HG02588 (cell line): ENCODE data around the gene PFKFB1.

ENCODE experiments used
- ATAC-seq: cut with Tn5 transposase; IDR thresholded peaks from one replicate; pipeline ENCODE4 v1.9.1; 2021; ENCODE audit warnings: mild to moderate bottlenecking, moderate library complexity; ENCODE audit not compliant: unreplicated experiment

PFKFB1 gene

DNA sequence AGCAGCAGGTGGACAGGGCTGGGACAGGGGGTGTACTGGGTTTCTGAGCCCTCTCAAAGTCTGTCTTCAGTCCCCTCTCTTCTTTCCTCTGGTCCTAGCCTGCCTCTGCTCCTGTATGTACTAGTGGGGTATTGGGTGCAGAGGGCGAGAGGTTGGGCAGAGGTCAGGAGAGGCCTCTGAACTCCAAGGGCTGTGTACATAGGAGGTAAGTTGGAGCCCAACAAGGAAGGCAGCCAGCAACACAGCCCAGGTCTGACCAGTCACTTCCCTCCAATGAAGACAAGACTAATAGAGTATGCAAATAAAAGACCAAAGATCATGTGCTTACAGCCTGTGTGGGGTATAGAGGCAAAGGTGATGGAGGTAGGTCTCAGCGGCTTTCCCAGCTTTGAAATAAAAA lies at the start of gene PFKFB1:
PFKFB1 (minus strand) TSS at position 90 of the 400 bp plus-strand sequence. CDS start 181 bp downstream, outside the sequence.
- no peak for ATAC-seq

DNA sequence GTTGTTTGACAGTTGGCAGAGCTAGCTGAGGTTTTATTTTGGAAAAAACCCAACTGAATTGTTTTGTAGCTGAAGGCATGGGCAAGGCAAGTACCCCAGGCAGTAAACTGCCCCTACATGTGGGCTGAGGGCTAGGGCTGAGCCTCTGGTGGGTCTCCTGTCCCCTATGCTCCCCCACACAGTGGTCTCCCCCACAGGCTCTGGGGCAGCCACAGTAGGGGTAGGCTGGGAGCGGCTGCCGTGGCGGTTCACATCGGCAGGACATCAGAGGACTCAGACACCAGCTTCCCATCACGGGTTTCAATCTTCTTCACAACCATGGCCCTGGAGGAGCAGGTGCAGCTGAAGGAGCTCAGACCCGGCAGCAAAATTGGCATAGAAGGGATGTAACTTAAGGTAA lies 47.5 kb upstream of the PFKFB1 start:
- no peak for ATAC-seq

DNA sequence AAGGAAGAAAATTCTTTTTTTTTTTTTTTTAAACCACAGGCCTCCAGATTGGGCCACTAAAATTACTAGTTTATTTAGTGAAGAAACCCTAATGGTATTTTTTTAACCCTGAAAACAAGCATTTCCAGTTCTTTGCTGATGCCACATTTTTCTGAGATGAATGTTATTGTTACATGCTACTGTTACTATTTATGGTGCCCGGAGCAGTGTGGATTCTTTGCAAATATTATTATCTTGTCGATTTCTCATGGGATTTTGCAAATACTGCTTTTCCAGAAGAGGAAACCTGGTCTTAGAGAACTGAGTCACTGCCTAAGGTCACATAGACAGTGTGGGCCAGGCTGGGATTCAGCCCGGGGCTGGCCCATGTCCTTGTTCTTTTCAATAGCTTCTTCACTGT lies 45.5 kb upstream of the PFKFB1 start:
- no peak for ATAC-seq

DNA sequence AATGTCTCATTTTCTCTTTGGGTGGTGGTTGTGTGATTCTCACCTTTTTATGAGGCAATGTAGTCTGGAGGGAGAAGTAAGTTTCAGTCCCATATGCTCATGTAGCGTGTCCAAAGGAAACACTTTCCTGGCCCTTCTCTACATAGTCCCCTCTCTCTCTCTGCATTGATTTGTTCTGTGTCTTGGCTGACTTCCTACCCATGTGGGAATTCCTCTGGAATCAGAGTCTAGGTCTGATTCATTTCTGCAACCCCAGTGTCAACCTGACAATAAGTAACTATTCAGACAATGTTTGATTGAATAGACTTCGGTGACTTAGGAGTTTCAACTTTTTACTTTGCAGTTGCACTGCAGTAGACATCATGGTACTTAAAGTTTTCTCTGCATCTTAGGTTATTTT lies 39.4 kb upstream of the PFKFB1 start:
- no peak for ATAC-seq

DNA sequence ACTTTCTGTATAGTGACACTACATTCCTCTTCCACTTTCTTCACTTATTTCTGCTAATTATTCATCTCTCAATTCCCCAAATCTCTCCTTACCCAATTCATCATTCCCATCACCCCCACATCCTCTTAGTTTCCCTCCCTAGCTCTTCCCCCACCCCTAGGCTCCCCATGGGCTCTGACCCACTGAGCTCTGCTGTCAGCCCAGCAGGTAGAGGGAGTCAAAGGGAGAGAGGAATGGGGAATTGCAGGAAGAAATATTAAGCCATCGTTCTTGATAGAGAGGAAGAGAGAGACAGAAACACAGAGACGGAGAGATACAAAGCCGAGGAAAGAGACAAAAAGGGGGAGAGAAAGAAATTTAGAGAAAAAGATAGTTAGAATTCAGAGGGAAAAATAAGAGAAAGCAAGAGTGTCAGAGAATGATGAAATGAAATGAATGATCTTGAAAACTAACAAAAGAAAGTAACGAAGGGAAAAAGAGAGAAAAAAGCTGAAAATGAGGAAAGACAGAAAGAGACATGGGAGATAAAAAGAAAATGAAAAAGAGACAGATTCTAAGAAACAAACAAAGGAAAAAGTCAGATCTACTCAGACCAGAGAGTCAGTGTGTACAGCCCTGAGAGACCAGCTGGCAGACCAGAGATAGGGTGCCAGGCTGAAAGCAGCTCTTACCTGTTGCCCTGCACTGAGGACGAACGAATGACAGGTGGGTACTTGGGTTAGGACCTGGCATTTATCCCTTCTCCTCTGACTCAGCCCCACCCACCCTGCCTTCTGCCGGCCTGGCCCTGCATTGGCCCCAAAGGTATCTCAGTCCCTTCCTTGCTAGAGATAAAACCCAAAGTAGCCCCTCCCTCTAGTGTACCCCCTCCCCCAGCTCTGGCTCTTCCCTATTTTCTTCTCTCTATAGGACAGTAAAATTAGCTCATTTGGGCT lies 36.5 kb upstream of the PFKFB1 start, which contains the start of gene ALAS2:
ALAS2 (minus strand) TSS at position 707 of the 935 bp plus-strand sequence. CDS start 4,977 bp downstream, outside the sequence.
- no peak for ATAC-seq

DNA sequence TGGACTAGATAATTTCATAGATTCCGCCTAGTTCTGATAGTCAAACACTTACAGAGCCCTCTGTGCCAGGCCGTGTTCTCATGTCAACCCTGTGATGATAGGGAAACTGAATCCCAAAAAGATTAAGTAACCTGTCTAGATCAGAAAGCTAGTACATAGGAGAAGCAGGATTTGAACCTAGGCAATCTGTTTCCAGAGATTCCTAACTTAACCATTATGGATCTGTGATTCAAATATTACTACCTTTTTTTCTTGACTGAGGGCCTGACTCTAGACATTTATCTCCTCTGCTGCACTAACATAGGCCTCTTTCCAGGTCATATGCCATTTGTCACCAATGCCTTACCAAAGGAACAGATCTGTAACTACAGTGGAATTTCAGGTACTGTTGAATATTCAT lies 35.3 kb upstream of the PFKFB1 start:
- ATAC-seq = no peak

DNA sequence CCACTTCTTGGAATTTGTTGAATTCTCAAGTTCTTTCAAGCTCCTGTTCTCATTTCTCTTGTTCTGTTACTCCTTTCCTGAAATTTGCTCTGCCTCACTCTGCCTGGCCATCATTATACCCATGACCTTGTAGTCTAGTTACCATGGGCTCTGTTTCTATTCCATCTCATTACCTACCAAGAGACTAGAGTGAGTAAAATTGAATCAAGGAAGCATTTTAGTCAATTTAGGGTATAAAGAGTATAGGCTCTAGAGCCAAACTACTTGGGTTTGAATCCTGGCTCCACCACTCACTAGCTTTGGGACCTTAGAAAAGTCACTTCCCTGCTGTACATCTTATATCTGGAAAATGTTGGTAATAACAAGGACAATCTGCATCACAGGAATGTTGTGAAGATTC lies 34.6 kb upstream of the PFKFB1 start:
- ATAC-seq = no peak

DNA sequence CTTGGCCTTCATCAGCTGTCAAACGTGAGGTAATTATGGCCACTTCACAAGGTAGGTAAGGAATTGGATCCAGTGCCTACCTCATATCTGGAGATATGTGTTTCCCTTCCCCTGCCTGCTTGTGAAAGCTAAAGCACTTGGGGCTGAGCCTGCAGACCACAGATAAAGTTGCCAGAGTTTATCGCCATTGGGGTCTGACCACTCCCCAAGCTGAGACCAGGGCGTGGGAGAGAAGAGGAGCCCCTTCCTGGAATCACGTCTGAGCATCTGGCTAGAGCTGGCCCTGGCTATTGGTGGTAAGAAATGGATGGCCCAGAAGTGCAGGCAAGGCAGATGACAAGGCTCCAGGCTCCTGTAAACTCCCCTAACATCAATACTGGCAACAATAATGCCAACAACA lies 34.1 kb upstream of the PFKFB1 start:
- ATAC-seq = no peak

DNA sequence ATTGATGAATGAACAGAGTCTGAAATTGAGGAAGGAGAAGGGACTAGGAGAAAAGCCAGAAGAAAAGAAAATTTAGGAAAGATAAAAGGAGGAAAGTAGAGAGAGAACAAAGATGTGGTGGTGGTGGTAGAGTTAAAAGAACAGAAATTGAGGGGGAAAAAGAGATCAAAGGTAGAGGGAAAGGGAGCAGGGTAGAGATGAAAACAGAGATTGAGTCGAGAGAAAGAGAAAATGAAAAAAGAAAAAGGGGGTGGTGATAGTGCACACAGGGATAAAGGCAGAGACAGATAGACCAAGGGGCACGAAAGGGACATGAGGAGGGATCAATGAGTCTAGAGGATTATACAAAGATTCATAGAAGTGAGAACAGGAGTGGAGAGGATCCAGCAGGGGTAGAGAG lies 32.9 kb upstream of the PFKFB1 start:
- no peak for ATAC-seq

DNA sequence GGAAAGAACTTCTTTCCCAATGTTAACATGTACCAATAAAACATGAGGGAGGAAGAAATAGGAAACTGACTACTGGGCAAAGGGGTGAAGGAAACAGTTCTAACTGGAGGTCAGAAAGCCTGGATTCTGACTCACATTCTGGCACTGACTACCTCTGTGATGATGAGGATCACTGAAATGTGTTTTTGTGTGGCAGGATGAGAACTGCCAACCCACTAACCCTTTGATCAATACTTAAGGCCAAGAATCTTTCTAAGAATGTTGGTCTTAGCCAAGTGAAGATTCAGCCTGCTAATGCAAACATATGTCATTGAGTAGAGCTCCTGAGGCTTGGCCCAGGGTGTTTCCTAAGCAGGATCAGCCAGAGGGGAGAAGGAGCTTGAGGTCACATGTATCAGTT lies 32.2 kb upstream of the PFKFB1 start:
- no peak for ATAC-seq

DNA sequence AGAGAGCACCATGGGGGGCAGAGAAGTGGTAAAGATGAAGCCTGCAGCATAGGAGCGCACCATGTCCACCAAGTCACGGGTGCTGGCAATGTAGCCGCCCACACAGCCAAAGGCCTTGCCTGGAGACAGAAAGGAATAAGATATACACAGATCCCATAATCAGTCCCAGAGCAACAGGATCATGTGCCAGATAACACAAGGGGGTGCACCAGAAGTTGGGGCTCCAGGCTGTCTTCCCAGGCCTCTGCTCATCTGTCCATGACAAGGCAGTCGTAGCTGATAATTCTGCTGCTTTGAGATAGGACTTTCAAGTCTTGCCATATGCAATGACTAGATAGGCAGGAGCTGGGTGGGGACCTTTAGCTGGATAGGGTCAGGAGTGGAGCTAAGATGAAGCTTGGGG lies 20.9 kb upstream of the PFKFB1 start:
- ATAC-seq = no peak

DNA sequence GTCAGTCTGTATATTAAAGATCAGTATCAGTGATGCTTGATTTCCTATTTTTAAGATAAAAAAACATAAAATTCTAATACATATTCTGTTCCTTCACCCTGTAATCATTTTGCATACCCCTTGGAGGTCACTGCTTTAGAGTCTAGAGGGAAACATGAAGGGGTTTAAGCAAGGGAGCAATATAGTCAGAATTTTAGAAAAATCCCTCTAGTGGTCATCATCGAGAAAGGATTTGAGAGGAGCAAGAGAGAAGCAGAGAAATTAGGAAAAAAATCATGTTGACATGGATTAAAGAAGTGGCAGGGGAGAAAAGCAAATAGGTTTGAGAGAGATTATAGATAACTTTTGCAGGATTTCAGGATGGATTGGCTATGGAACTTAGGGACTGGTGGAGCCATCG lies 17.3 kb upstream of the PFKFB1 start:
- no peak for ATAC-seq

DNA sequence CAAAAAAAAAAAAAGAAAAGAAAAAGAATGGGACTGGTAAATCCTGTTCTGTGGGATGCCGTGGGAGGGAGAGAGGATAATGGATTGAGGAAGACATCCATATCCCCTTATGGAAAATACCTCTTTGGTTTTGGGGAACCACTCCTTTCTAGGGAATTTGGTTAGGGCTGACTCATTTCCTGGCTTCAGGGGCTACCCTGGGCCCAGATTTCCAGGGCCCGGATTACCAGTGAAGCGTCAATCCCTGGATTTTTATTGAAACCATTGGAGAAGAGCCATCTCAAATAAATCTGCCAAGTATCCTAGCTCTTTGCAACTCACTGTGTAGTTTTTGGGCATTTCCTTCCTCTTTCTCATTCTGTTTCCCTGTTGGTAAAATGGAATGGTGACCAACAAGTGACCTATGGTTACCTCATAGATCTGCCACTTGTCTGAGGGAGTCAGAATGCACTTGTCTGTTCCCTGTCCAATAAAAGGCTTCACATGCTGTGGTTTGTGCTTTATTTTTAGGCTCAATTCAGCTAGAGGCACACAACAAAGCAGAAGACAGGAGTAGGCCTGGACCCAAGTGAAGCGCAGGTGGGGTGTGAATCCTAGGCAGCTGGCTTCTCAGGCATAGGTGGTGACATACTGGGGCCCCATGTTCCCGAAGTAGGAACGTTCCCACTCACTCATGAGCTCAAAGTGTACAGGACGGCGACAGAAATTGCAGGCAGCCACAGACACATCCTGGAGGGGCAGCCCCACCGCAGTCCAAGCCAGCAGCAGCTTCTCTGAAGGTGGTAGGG lies 14.8 kb upstream of the PFKFB1 start:
- ATAC-seq = no peak

DNA sequence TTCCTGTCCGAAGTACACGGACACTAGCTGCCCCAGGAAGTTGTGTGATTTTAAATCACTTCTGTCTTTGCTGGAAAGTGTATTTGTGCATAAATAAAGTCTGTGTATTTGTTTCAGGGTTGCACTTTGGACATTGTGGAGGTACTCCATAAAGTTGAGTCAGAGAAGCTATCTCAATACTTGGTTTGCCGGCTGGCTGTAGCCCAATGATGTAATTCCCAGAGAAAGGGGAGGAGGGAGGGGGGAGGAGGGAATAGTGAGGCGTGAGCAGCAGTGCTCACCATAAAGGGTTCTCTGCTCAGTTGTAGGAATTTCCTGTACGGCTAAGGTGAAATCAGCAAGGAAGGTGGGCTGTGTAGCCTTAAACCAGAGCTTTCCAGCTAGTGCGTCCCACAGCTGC lies 13.7 kb upstream of the PFKFB1 start:
- ATAC-seq = no peak

DNA sequence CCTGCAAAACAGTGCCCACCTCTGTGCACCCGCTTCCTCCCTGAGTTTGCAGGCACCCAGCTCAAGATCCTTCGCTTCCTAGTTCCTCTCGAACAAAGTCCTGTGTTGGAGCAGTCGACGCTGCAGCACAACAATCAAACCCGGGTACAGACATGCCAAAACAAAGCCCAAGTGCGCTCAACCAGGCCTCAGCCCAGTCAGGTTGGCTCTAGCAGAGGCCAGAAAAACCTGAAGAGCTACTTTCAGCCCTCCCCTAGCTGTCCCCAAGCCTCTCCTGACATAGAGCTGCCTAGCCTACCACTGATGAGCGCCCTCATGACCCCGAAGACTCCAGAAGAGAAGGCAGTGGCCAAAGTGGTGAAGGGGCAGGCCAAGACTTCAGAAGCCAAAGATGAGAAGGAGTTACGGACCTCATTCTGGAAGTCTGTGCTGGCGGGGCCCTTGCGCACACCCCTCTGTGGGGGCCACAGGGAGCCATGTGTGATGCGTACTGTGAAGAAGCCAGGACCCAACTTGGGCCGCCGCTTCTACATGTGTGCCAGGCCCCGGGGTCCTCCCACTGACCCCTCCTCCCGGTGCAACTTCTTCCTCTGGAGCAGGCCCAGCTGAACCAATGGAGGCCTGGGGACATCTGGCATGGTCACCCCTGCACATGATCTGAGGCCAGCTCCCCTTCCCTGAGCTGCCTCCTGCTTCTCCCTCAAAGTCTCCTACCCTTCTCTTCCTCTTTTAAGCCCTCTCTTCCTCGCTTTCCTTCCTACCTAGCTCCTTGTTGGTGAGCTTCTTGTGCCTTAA lies 13.0 kb upstream of the PFKFB1 start:
- no peak for ATAC-seq

DNA sequence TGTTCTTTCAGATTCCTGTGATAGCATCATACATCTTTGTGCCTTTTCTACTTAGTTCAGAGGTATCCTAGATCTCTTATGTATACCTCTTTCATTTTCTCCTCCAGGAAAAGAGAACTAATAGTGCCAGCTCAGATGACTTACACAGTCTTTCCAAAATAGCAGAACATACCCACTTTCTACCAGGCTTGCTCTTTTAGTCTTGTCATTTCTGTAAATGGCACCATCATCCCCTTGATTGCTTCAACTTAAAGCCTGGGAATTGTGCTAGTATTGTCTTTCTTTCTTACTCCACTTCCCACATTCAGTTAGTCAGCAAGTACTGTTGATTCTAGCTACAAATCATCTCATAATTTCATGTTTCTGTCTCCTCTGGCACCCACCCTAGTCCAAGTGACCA lies 11.3 kb upstream of the PFKFB1 start:
- ATAC-seq = no peak

DNA sequence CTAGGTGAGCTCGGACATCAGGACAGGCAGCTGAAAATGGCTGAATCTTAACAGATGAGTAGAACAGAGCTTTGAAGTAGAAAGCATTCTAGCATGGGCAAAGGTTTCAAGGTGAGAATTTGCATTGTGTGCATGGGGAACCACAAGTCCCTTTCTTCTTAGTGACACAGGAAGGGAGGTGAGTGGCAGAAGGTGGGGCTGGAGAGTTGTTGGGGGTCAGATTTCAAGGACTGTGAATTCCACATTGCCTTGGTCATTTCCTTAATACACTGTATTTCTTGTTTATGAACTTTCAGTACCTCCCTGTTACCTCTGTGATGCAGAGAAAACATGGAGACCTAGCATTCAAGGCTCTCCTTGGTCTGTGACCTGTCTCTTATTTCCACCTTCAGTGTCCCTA lies 10.2 kb upstream of the PFKFB1 start:
- ATAC-seq = no peak

DNA sequence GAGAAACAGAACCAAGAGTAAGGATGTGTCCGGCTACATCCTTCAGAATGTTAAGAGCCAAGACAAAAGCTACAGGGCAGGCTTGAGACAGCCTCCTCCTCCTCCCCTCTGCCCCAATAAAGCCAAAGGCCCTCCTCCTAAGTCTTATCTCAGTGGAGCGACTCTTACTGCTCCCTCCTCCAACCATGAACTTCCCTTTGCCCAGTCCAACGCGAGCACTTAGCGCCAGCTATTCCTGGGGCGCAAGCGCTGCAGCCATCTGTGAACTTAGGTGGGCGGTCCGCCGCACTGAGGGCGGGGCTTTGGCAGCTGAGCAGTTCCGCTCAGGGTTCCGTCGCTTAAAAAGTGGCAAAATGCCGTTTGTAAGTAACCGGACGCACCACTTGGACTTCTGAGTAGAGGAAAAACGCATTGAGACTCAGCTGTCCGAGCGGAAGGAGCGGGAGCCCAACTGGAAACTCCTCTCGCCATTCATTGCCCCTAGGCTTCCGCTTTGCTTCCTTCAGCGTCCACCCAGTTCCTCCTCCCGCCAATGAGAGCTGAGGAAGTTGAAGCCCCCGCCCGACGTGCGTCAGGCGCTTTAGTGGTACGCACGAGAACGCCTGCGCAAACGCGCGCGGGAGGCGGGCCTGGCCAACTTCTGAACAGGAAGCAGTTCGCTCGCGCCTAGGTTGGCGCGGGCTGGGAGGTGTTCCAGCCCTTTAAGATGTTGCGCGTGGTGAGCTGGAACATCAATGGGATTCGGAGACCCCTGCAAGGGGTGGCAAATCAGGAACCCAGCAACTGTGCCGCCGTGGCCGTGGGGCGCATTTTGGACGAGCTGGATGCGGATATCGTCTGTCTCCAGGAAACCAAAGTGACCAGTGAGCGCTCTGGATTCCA lies 6.0 kb upstream of the PFKFB1 start, which contains the start of gene APEX2:
APEX2 (plus strand) TSS at position 647 of the 882 bp plus-strand sequence; CDS start at position 707, 60 bp downstream.
- ATAC-seq = peak; percentile 92

DNA sequence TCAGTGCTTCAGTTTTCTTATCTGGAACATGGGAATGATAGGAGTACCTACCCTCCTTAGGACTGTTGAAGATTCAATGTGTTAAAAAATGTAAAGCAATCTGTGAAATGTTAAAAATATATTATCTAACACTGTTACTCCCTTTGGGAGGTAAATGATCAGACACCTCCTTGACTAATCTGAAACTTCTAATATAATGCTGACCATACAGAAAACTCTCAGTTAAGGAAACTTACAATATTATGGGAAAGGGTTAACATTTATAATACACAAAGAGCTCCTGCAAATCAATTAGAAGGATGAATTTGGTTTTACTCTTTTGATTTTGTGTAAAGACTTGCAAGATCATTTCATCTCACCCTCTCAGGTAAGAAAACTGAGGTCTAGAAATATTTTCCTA lies 1.6 kb upstream of the PFKFB1 start:
- no peak for ATAC-seq
